Measurements from ENCODE around the gene CYRIA.

DNA sequence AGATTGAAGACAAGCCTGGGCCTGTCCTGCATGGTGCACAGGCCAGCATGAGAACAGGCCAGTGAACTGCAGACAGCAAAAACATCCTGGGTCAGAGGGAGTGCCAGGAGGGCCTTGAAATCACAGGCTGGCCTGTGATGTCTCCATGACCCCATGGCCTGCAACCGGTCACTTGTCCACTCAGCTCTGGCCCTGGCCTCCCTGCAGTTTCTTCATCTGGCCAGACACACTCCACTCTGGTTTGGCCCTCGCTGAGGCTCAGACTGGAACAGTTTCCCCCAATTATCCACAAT, 12.6 kb downstream of the CYRIA start:
- TF ChIP-seq POLR2A (IDR thresholded peaks at IDR 0.05; ENCODE audit: low read length), result no peak
- TF ChIP-seq GATA1 (IDR thresholded peaks at IDR 0.05; ENCODE audit: low read depth, low read length), result no peak

Data from erythroblast (primary cell).